Activated B cell treated with CpG ODN at 0.5 μM for 24 hours (primary cell): ENCODE results near the gene PDE4DIP. TPM values are rescaled to one million over a fixed set of nuclear protein-coding genes. Genes with fewer than 3 reads are reported as not detected.
"Not testable (repeated sequence)": the region's sequence is repeated elsewhere in the genome, so short reads cannot be mapped to it uniquely, and the experiment has no call there.

ENCODE experiments used
- ATAC-seq: fragments of 200-7000 bp; cut with Tn5 transposase; one replicate; pipeline ENCODE4 v1.10.0; 2021; ENCODE audit warnings: low read depth, mild to moderate bottlenecking, moderate library complexity
- CTCF ChIA-PET: fragments of 350-600 bp; sonication (Branson Sonifier 250); formaldehyde crosslinking; loops from one replicate; lab custom pipeline; 2021; ENCODE audit warnings: antibody characterized with exemption; lab: Charles Lee
- POLR2A ChIA-PET: fragments of 350-600 bp; sonication (Branson Sonifier 250); formaldehyde crosslinking; loops from one replicate; lab custom pipeline; 2021; ENCODE audit warnings: antibody characterized with exemption; lab: Charles Lee
- DNase-seq: peaks from one replicate; pipeline ENCODE4 v3.0.0; 2022
- H3K27ac Mint-ChIP-seq: one replicate; pipeline ENCODE4 v1.8.0; 2020; ENCODE audit warnings: mixed read lengths
- H3K27me3 Mint-ChIP-seq: one replicate; pipeline ENCODE4 v1.8.0; 2021; ENCODE audit warnings: mixed read lengths
- H3K36me3 Mint-ChIP-seq: one replicate; pipeline ENCODE4 v1.8.0; 2021; ENCODE audit warnings: low read depth, mixed read lengths
- H3K4me1 Mint-ChIP-seq: one replicate; pipeline ENCODE4 v1.8.0; 2021; ENCODE audit warnings: mixed read lengths
- H3K4me3 Mint-ChIP-seq: one replicate; pipeline ENCODE4 v1.8.0; 2020; ENCODE audit warnings: mild to moderate bottlenecking, mixed read lengths
- H3K9me3 Mint-ChIP-seq: one replicate; pipeline ENCODE4 v1.8.0; 2020; ENCODE audit warnings: mixed read lengths
- intact Hi-C: fragments of 100-400 bp; cut with micrococcal nuclease; formaldehyde crosslinking; loops from one replicate; pipeline ENCODE4 v1.15.1; 2024
- total RNA-seq: library from RNA; stranded (reverse); gene quantifications from 2 replicates; pipeline ENCODE4 v1.2.3, GENCODE V29; 2022

The PDE4DIP gene
- total RNA-seq, 1 donor from 2014 or later, result 33.2 TPM

DNA sequence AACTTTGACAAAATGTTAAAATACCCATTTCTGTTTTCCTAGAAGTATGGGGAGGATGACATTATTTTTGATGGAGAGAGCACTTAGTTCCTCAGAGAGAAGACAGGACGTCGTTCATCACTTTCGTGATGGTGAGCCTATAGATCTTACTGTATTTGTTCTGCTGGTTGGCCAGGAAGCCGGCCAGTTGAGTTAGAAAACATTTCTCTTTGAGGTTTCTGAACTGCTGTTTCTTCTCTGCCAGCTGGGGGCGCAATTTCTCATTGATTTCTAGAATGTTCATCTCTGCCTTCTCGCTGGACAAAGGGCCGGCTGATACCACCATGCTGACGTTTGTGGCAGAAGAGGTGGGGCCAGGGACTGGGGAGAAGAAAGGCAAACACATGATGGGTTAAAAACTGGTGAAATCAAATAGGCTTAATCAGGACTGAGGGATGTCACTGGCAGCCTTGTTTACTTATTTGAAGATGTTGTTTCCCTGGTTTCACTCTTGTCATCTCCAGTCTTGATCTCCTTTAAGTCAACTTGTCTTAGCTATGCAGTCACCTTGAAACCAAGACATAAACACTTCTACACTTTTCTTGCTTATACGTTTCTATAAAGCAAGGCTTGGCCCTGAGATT is 231.4 kb downstream of the PDE4DIP start:
- H3K27me3 Mint-ChIP-seq, H3K9me3 Mint-ChIP-seq, DNase-seq, H3K4me3 Mint-ChIP-seq, CTCF ChIA-PET, H3K4me1 Mint-ChIP-seq, H3K27ac Mint-ChIP-seq, POLR2A ChIA-PET, H3K36me3 Mint-ChIP-seq, intact Hi-C loops, ATAC-seq: not testable (repeated sequence)

Other genes starting within 250 kb of the PDE4DIP start
- gene NBPF14, start 248.4 kb upstream of the PDE4DIP start, total RNA-seq, result 50.4 and 57.9 TPM in 2 replicates
- 1.9 and 3.4 TPM in 2 replicates for gene NUDT4B, start 95.7 kb upstream of the PDE4DIP start, total RNA-seq